Left renal cortex interstitium (tissue), 4 donors: ENCODE results near the gene CPE. TPM values are rescaled to one million over a fixed set of nuclear protein-coding genes. Genes with fewer than 3 reads are reported as not detected.
A peak's percentile ranks its signal among the peaks of the same experiment; 100 is the strongest.
"Not testable (repeated sequence)": the region's sequence is repeated elsewhere in the genome, so short reads cannot be mapped to it uniquely, and the experiment has no call there.

ENCODE experiments used
- DNase-seq, 4 donors: peaks; one replicate each; pipeline ENCODE4 v3.0.0-alpha.2; 2013; ENCODE audit warnings: low read depth in 4 of 4, low spot score in 2 of 4, missing footprints in 1 of 4
- polyA plus RNA-seq, 4 donors: library from polyadenylated mRNA; unstranded; fragments of 120-200 nt; gene quantifications; one replicate each; pipeline ENCODE4 v1.2.1, GENCODE V29; 2013; ENCODE audit not compliant: insufficient read length in 4 of 4

Gene CPE
- polyA plus RNA-seq, 4 donors, result 86.9 to 194 (median 138) TPM

DNA sequence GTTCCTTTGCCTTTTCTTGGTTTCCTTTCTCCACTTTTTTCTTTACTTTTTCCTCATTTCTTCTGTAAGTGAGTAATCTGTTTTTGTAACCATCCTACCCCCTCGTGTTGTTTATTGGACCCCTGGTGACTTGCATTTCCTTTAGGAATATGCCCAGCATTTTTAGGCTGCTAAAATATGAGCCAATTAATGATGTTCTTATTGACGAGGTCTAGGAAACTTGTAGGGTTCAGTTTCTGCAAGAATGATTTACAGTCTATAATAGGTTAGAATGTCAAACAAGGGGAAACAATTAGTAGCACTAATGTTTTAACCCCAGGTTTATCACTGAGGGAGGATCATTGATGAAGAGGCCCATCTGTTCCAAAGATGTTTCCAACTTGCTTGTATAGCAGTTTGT lies 79.0 kb downstream of the CPE start:
- no peak for DNase-seq

DNA sequence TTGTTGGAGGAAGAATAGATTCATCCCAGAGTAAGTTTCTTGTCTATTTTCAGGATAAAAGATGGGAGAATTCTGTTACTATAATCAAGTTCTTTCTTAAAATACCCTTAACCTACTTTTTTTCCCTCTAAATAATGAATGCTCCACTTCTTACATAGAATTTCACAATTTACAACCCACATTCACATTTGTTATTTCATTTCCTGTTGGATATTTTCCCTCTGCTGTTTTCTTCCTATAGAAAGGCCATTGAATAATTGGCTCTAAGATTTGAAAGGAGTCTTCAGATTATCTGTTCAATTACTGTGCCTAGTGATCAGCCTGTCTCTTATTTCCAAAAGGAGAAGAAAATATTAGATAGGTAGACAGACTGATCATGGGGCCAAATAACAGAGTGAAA lies 79.7 kb downstream of the CPE start:
- no peak for DNase-seq

DNA sequence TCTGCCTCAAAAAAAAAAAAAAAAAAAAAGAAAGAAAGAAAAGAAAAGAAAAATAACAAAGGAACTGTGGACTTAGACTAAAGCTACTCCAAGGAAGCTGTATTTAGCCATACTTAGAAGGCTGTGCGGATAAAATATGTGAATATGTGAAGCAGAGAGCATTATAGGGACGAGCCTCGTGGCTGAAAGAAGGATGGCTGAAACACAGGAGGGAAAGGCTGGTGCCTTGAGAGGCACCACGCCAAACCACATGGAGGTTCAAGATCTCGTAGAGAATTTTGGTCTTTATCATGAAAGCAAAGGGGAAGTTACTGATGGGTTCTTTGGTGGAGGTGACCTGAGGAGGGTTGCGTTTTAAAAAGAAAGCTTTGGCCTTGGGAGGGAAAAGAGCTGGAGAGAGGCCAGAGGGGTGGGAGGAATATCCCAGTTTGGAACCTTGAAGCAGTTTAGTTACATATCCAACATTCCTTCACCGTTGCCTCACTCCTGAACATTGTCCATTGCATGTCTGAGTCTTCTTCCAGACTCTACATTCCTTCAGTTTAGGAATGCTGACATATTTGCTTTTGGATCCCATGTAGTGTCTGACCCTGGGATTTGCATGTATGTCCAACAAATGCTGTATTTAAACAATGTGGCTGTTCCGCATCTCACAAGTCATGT lies 82.5 kb downstream of the CPE start:
- no peak for DNase-seq

DNA sequence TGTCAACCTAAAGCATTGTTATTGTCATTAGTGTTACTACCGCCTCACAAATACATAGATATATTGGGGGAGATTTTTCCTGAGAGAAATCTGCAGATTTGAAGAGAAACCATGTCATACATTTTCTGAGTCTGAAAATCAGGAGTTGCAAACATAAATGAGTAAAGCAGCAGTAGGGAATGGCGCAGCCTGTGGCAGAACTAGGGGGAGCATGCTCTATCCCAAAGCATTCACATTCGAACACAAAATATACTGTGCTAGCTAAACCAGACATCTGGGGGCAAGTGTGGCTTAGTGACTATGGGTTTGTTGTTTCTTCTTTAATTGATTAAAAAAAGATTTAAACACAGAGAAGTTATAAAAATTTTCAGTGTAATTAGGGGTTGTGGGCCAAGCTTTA lies 83.2 kb downstream of the CPE start:
- DNase-seq, result no peak

DNA sequence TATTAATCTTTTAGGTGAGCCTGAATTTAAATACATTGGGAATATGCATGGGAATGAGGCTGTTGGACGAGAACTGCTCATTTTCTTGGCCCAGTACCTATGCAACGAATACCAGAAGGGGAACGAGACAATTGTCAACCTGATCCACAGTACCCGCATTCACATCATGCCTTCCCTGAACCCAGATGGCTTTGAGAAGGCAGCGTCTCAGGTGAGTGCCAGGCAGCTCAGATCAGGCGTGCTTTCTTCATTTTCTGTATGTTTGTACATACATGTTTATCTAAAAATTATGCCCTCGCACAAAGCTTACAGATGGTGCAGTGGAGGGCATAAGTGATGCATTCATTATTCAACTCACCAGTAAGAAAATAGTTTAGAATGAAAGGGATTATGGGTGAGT lies 85.6 kb downstream of the CPE start:
- DNase-seq, result no peak

DNA sequence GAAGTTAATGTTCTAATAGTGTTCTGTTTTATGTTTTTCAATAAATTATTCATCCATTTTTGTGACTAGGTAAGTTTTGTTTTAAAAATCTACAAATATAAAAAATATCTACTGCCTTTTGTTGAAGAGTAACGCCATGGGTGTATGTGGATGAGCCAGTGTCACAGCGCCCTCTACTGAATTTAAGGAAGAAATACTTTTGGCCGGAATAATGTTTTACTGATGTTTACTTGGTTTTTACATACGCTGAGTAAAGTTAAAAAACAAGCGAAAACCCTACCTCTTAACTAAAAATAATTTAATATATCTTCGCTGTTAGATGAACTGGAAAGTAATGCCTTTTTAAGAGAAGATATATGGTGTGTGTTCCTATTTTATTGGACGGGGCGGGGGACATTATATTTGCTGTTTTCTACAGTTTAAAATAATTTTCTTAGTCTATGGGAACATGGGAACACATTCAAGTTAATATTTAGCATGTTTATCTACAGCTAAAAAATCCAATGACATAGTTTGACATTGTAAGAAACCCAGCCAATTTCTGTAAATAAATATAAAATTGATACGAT lies 86.1 kb downstream of the CPE start:
- DNase-seq, result peak in 1 of 4 donors; percentile 23

DNA sequence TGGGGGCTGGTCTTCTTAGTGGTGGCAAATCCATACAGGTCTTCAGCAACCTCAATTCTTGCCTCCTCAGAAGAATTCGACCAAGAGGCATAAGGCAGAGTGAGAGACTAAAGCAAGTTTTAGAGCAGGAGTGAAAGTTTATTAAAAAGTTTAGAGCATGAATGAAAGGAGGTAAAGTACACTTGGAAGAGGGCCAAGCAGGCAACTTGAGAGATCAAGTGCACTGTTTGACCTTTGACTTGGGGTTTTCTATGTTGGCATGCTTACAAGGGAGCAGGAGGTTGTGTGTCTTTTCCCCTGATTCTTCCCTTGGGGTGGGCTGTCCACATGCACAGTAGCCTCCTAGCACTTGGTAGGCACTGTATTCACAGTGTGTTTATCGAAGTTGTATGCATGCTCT lies 91.2 kb downstream of the CPE start:
- DNase-seq, result no peak

DNA sequence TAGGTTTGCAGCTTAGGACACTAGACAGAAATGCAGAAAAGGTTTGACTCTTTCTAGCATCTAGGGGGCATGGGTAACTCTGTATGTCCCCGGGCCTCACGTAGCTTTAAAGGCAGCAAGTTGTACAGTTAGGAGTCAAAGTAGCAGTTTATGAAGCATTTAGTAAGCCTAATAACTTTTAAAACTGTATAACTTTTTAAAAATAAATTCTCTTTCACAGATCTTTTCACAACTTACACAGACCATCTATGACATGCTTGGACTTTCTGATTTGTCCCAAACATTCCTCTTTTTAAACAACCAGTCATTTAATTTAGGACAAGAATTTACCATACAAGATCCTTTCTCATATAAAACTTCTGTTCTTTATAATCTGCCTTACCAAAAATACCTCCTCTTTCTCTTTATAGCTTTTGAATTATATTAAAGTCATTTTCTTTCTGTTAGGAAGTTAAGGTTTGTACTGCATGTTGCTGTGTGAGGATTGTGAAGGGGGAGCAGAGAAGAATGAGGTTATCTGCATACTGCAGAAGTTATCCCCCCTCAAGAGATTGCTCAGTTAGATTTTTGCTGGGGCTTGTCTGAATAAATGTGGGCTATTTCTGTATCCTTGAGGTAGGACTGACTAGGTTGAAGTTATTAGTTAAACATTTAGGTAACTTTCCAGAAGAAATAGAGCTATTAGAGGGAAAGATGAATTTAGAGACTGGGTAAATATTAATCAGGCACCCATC lies 94.3 kb downstream of the CPE start:
- DNase-seq, result no peak

DNA sequence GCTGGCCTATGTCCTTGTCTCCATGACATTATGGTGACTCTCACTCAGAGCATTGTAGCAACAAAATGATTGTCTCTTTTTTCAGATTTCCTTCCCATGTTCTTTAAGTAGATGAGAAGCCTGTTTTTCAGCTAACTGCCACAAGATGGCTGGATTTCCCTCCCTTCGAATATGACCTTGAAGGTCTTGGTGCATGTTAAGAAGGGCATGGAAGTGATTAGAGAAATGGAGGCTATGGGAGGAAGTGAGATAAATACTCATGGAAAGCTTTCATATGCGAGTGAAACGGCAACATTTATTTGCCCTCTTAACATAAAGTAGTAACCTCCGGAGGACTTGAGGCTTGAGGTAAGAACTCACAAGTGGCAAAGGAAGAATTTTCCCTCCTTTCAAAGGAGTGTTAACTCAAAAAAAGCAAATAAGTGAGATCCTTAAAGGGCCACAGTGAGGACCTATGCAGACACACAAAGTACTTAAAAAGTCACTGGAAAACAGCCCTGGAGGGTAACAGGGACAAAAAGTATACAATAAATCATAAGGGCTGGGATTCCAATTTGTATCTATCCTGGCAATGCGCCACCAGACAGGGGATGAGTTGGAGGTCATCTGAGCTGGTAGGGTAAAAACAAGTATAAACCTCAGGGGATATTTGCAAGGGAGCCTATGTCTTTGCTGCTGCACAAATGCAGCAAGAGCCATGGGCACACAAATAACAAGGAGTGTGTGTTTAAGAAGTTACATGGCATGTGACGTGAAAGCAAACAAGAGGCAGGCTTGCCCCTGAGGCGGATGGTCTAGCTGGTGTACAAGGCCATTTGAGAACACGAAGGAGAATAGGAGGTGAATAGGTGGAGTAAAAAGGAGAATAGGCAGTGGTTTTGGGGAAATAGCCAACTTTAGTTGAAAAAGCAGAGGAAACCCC lies 96.2 kb downstream of the CPE start:
- no peak for DNase-seq

DNA sequence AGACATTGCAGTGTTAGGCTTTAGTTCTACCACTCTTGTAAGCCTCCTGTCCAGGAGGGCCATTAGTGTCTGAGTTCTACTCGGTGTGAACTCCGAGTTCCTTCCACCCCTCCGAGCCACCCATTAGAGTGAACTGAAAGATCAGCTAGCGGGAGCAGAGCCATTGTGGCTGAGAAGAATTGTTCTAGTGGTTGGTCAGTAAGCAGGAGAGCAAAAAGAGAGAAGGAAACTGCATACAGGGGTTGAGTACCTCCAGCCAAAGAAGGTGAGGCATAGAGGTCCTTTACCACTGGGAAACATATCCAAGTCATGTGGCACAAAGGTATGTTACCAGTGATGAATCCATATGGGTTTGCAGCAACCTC lies 96.9 kb downstream of the CPE start:
- no peak for DNase-seq

DNA sequence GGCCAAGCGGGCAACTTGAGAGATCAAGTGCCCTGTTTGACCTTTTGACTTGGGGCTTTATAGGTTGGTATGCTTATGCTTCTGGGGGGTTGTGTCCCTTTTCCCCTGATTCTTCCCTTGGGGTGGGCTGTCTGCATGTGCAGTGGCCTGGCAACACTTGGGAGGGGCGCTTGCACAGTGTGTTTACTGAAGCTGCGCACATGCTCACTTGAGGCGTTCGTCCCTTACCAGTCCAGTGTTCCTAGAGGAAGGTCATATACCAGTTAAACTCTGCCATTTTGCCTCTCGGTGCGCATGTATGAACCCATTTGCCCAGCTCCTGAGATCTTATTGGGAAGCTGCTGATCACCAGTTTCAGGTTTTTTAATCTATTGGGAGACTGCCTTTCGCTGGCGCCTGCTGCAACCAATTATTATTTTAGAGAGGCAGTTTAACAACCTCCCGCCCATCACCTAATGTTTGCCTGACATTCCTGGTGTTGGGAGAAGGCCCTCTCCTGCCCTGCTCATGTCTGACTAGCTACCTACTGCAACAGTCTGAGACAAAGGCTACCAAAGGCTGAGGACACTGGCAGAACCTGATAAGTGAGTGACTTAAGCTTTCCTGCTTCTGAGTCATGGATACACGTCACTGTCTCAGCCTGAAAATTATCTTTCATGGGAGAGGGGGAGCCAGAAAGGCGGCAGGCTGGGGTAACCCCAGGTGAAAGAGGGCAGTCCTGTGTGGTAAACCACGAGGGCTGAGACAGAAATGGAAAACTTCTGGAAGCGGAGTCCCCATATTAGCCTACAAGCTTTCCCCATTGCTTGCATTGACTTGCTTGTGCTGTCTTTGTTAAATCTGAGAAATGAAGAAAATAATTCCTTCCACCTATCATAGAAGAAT lies 97.6 kb downstream of the CPE start:
- DNase-seq, result no peak

DNA sequence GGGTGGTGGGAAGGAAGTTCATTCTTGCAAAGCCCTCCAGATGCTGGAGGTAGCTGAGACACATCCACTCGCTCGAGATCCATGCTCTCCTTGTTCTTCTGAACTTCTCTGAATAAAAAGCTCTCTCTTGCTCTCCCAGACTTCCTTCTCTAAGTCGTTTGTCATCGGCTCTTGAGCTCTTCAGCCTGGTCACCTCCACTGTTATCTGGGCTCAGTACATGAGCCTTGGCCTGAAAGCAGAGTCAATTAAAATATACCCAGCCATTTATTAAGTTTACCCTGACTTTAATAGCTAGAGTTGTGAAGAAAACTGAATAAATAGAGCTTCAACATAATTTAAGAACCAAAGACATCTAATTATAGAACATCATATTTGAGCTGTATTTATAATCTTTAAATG lies 99.0 kb downstream of the CPE start:
- DNase-seq, result no peak

DNA sequence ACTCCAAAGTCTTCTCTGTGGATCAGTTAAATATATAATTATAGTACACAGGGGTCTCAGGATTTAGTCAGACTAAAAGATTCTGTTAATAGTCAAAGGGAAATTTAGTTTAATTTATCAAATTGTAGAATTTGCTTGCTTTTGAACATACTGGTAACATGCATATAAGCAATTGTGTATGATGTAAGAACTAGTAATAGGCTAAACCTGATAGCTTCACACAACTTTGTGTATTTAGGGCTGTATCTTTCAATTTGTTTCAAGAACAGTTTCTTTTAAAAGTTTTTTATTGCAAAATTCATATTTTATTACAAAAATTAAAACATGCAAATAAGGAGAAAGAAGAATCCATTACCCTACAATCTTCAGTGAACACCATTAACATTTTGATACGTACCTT lies 99.5 kb downstream of the CPE start:
- no peak for DNase-seq

DNA sequence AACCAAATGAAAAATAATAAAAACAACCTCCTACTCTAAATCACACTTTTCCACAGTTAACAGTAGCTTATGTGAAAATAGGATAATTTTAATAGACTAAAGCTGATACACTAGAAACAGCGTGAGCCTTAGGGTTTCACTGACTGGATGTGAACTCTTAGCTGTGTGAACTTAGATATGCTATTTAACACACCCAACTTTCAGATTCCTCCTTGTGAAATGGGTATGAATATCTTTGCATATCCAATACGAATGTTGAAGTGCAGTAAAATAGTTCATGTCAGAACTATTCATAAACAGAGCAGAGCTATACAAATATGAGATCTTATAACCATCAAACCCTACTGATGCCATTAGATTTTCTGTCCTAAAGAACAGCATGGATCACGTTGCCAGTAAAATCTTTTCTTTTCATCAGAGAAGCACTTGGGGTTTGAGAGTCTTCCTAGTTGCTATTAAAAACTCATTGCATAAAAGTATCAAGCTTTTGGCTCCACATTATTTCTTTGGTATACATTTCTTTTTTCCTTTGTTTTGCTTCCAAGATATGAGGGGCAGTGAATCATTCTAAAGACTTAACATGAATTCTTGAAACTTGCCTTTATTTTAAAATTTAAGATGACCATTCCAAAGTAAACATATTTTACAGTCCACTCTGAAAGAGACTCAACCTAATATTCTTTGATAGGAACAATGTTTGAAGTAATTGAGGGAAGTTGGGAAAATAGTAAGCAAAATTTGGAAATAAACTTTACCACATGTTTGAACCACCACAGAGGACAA lies 102.4 kb downstream of the CPE start:
- DNase-seq, result no peak

DNA sequence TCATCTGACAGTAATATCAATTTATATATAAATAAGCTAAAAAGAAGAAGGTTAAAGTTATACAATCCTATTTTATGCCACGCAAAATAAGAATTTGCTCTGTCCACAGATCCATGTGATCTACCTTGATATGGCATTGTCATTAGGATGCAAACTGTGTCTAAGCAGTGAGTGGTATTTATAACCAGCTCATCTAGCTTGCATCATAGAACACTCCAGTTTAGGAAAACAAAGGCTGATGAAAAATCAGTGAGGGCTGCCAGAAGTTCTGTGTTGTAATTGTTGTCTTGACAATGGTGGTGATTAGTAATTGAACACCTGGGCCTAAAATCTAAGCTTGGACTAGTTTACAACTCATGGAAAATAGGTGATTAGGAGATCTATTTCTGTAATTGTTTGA lies 111.0 kb downstream of the CPE start:
- DNase-seq, result no peak

DNA sequence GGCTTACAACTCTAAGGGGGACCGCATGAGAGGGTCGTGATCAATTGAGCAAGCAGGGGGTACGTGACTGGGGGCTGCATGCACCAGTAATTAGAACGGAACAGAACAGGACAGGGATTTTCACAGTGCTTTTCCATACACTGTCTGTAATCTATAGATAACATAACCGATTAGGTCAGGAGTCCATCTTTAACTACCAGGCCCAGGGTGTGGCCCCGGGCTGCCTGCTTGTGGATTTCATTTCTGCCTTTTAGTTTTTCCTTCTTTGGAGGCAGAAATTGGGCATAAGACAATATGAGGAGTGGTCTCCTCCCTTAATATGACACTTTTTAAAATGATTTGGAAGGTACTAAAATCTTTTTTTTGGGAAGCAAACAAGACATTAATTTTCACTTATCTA lies 113.8 kb downstream of the CPE start:
- DNase-seq, result not testable (repeated sequence)

DNA sequence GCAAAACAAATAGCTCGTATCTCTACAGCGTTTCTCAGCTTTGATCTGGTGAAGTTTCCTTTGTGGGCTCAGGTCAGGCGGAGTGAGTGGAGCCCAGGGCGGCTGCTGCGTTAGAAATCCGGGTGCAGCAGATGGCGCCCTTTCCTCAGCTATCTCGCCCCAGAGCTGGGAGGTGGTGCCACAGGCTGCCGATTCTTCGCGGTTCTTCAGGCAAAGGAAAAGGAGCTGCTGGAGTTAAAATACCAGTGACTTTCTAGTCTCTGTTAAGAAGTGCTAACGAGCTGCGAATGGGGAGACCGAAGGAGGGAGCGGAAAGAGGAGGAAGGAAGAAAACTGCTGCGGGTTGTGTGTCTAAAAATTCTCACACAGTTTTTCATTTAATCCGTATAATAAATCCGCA lies 114.6 kb downstream of the CPE start:
- DNase-seq, result peak in 3 of 4 donors; percentile 13 to 56 (median 41)

DNA sequence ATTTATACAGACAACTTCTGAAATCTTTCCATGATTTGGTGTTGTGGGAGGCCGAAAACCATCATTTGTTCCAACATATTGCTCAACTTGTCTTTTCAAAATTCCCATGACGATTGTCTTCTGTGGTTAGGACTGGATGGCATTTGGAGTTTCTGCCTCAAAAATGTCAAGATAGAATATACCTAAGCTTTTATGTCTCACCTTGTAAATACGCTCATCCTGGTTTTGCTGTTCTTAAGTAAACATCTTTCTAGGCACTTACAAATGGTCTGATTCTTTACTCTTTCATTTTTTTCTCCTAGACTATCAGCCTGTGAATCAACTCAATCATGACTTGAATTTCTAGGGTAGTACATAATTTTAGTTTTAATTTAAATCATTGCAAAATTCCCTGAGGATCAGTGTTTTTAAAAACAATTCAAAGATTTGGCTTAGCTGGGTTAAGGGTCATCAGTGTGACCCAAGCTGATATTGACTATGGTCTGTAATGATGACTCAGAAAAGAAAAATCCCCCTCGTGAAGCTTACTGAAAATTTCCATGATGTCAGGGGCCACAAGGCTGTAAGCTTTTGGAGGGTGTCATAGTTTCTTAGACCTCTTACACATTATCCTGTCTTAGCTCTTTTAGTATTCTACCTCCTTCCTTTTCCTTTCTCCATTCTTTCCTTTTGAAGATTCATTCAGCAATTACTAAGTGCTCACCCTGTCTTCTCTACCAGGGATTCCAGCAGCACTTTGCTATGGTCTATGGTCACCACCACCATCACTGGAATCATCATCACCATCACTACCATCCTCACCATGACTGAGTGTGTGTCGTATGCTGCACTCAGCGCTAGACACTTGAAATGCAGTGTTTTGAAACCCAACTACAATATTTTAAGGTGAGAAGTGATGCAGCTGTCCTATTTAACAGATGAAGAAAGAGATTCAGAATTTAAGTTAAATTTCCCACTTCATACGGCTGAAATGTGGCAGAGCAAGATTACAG lies 124.4 kb downstream of the CPE start:
- no peak for DNase-seq
